ENCODE measurements around the gene LMO3. TPM values are rescaled to one million over a fixed set of nuclear protein-coding genes. Genes with fewer than 3 reads are reported as not detected.

Gene LMO3
- total RNA-seq, 1 donor from 2014 or later = 127 TPM

DNA sequence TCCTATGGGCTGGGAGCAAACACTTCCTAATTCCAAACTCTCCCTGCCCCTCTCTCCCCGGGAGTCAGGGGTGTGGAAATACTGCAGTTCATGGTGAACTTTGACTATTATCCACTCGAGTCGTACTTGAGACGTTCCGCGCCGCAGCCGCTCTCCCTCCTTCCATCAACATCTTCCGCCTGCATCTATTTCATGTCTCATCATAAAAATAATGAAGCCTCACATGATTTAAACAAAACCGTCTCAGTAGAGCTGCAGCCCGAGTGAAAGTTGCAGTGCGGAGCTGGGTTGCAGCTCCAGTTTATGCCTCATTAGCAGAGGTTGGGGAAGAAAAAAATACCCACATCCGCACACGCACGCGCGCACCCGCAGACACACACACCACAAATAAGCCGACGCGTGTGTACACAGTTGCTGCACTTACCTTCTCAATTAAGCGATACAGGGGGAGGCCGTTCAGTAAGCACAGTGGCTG lies 283 bp downstream of the LMO3 start:
- ATAC-seq (peak; percentile 47 to 50), DNase-seq (peak; percentile 49)
- peaks cover 15% of the 10 kb centered on the region for H3K27me3 ChIP-seq (ENCODE audit: low read depth)

DNA sequence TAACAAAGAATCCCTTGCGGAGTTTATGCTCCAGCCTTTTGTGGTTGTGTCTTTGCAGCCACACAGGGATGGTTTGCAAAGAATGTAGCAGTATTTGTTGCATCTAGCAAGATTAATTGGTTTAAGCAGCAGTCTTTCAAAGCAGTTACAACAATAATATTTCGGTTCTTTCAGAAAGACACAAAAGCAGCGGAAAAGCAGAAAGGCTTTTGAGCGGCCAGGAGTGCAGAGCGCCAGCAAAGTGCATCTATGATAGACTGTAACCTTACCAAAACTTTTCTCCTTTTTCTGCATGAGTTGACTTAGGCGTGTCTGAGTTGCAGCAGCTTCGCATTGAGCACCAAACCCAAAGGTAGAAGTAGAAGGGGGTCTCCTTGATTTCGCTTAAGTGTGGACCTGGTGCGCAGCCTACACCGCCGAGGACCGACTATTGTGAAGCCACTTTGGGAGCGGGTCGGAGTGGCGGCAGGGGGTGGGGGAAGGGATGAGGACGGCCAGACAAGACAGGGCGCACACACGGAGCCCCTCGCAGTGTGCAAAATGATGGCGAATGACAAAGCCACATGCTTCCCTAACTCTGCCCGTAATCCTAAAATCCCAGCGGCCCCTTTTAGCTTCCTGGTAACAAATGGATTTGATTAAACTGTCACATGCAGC lies 1.2 kb downstream of the LMO3 start:
- Histone ChIP-seq H3K36me3 (no peaks in the 10 kb centered on the region), H3K27ac (peak overlapping the region; percentile 78), H3K27me3 (ENCODE audit: low read depth) (peaks cover 15% of the 10 kb centered on the region), H3K4me3 (peak overlapping the region; percentile 56), H3K9me3 (no peaks in the 10 kb centered on the region), H3K4me1 (no peaks in the 10 kb centered on the region)
- DNase-seq = peak; percentile 48
- intact Hi-C loops (cut with DNase I) = no loop called here
- TF ChIP-seq, protein P1, sequence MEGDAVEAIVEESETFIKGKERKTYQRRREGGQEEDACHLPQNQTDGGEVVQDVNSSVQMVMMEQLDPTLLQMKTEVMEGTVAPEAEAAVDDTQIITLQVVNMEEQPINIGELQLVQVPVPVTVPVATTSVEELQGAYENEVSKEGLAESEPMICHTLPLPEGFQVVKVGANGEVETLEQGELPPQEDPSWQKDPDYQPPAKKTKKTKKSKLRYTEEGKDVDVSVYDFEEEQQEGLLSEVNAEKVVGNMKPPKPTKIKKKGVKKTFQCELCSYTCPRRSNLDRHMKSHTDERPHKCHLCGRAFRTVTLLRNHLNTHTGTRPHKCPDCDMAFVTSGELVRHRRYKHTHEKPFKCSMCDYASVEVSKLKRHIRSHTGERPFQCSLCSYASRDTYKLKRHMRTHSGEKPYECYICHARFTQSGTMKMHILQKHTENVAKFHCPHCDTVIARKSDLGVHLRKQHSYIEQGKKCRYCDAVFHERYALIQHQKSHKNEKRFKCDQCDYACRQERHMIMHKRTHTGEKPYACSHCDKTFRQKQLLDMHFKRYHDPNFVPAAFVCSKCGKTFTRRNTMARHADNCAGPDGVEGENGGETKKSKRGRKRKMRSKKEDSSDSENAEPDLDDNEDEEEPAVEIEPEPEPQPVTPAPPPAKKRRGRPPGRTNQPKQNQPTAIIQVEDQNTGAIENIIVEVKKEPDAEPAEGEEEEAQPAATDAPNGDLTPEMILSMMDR (IDR thresholded peaks at IDR 0.05) = no peak
- no peak for ATAC-seq

More for the DNA sequence above, 283 bp downstream of the LMO3 start:
- TF ChIP-seq, protein P1 (IDR thresholded peaks at IDR 0.05) = no peak
- Histone ChIP-seq H3K27ac (peak overlapping the region; percentile 78), H3K4me1 (no peaks in the 10 kb centered on the region), H3K4me3 (peak overlapping the region; percentile 56), H3K36me3 (no peaks in the 10 kb centered on the region), H3K9me3 (no peaks in the 10 kb centered on the region)
- intact Hi-C loops (cut with DNase I) = no loop called here

DNA sequence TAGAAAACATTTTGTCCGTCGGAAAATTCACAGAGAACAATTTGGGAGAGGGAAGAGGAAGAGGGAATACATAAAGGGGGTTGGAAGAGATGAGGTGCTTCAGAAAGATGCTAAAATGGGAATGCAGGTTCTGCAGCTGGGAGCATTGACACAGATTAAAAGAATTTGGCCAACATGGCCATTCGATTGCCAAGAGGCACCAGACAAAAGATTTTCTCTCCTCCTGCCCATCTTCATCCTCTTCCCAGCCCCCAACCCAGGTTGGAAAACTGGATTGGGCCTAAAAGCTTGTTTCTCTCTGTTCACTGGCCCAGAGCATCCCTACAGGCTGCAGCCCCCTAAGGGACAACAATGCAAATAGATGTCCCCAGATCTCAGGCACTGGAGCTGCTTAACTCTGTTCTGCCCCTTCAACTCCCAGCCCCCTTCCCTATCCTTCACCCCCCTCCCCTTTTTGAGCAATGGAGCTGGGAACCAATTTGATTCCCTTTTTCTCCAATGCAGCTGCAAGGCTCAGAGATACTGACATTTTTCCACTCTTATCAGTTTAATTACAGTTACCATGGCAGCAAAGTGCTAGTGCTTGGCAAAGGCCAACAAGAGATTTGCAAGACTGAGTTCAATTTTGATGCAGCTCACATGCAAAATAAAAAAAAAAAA lies 1.9 kb downstream of the LMO3 start:
- Histone ChIP-seq H3K4me3 (peak overlapping the region; percentile 56), H3K4me1 (no peaks in the 10 kb centered on the region), H3K27ac (peak overlapping the region; percentile 78), H3K36me3 (no peaks in the 10 kb centered on the region), H3K9me3 (no peaks in the 10 kb centered on the region), H3K27me3 (ENCODE audit: low read depth) (peaks cover 15% of the 10 kb centered on the region)
- intact Hi-C loops (cut with DNase I) = no loop called here
- no peak for ATAC-seq
- TF ChIP-seq, protein P1 (IDR thresholded peaks at IDR 0.05) = no peak
- DNase-seq = no peak

DNA sequence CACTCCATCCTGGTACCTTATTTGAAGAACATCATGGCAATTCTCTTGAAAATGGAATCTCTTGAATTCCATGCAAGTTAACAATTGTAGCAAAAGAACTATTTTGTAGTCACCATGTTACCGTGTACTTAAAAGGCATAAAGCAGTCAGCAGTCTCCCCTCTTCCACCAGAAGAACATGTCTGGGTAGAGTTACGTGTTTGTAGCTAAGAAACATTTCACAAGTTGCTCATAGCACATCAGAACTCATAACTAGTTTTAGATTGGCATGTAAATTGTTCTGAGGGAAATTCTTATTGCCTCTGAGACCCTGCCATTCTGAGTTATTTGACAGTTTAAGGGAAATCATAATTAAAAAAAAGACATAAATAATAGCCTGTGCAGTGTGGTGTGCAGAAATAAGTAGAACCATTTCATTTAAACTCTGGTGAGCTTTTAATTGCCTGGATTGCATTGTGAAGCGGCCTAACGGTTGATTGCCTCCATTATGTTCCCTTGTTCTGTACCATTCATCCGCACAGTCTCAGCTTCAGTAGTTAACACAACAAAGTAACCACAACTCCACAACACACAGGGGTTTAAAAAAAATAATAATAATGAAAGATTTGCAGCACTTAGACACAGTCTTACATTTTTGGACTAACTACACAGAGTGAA lies 2.6 kb downstream of the LMO3 start:
- H3K27ac ChIP-seq = peak overlapping the region; percentile 78
- no peaks in the 10 kb centered on the region for H3K9me3 ChIP-seq
- H3K36me3 ChIP-seq = no peaks in the 10 kb centered on the region
- H3K27me3 ChIP-seq (ENCODE audit: low read depth) = peaks cover 10% of the 10 kb centered on the region
- peak overlapping the region; percentile 56 for H3K4me3 ChIP-seq
- TF ChIP-seq, protein P1 (IDR thresholded peaks at IDR 0.05) = no peak
- intact Hi-C loops (cut with DNase I) = no loop called here
- no peaks in the 10 kb centered on the region for H3K4me1 ChIP-seq
- DNase-seq (no peak), ATAC-seq (no peak)

DNA sequence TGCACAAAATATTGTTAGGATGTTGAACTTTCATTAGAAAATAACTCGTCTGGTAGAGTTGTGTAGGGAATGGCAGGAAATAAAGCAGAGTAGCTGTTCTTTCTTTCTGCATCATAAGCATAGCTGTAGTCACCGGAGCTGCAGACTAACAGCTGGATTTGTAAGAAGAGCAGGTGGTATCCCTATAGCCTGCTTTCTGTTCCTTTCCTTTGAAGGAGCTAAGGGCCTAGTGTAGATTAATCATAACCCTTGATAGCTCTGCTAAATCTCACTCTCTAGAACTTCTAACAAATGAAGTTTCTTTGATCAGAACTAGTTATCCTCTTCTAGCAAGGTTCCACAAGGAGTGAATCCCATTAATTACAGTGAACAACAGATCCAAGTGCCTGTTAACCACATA lies 3.5 kb downstream of the LMO3 start:
- peak overlapping the region; percentile 78 for H3K27ac ChIP-seq
- ATAC-seq = no peak
- DNase-seq = no peak
- H3K27me3 ChIP-seq (ENCODE audit: low read depth) = peaks cover 10% of the 10 kb centered on the region
- TF ChIP-seq, protein P1 (IDR thresholded peaks at IDR 0.05) = no peak
- H3K4me1 ChIP-seq = no peaks in the 10 kb centered on the region
- intact Hi-C loops (cut with DNase I) = no loop called here
- H3K36me3 ChIP-seq = no peaks in the 10 kb centered on the region
- no peaks in the 10 kb centered on the region for H3K9me3 ChIP-seq
- peak overlapping the region; percentile 56 for H3K4me3 ChIP-seq

Data from lower lobe of right lung (tissue), 2 donors.